ENCODE results near the gene PLEKHA1. TPM values are rescaled to one million over a fixed set of nuclear protein-coding genes. Genes with fewer than 3 reads are reported as not detected.

The PLEKHA1 gene
- total RNA-seq, 1 experiment from 2014 or later, result 31.0 TPM

DNA sequence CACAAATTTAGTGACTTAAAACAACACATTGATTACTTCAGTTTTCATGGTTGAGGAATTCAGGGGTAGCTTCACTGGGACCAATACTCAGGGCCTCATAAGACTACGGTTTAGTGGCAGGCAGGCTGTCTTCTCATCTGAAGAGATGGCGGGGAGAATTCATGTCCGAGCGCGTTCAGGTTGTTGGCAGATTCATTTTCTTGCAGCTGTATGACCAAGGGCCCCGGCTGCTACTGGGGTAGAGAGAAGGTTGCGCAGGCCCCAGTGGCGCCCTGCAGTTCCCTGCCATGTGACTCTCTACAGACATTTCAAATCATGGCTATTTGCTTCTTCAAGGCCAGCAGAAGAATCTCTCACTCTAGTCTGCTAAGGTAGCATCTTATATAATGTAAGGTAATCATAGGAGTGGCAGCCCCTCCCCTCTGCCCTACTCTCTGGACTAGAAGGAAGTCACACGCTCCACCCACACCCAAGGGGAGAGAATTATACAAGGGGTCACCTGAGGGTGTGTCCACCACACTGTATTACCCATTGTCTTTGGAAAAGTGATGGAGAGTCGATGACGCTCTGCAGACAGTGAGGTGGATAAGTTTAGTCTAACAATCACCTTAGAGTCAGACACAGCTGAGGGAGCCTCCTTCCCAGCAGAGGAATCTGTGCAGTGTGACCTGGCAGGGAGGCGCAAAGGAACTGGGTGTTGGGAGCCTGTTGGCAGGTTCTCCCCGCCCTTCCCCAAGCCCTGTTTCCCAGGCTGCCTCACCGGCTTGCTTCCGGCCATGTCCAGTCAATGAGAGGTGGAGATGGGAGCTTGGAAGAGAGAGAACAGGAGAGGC, 35.7 kb upstream of the PLEKHA1 start:
- intact Hi-C loops (cut with micrococcal nuclease; ENCODE audit: unreplicated experiment), result no loop called here
- Mint-ChIP-seq H3K9me3 (ENCODE audit: low read depth, unreplicated experiment) (no peaks in the 10 kb centered on the region), H3K4me3 (ENCODE audit: low read depth, unreplicated experiment) (no peak overlapping the region), H3K36me3 (ENCODE audit: insufficient read depth, unreplicated experiment) (no peaks in the 10 kb centered on the region), H3K27me3 (ENCODE audit: unreplicated experiment) (no peaks in the 10 kb centered on the region), H3K27ac (ENCODE audit: unreplicated experiment) (peak overlapping the region; percentile 39), H3K4me1 (ENCODE audit: low read depth, unreplicated experiment) (peaks cover 9% of the 10 kb centered on the region)
- CTCF ChIA-PET, result interaction anchor here (0.5 kb wide), 1 partner anchor 75 kb away, joined by 4 read pairs; no protein-coding TSS in a partner anchor
- peak; percentile 34 for DNase-seq
- TF ChIP-seq, protein P1, sequence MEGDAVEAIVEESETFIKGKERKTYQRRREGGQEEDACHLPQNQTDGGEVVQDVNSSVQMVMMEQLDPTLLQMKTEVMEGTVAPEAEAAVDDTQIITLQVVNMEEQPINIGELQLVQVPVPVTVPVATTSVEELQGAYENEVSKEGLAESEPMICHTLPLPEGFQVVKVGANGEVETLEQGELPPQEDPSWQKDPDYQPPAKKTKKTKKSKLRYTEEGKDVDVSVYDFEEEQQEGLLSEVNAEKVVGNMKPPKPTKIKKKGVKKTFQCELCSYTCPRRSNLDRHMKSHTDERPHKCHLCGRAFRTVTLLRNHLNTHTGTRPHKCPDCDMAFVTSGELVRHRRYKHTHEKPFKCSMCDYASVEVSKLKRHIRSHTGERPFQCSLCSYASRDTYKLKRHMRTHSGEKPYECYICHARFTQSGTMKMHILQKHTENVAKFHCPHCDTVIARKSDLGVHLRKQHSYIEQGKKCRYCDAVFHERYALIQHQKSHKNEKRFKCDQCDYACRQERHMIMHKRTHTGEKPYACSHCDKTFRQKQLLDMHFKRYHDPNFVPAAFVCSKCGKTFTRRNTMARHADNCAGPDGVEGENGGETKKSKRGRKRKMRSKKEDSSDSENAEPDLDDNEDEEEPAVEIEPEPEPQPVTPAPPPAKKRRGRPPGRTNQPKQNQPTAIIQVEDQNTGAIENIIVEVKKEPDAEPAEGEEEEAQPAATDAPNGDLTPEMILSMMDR (IDR thresholded peaks at IDR 0.05; ENCODE audit: unreplicated experiment), result no peak
- no TSS peak for BruUV-seq (replicated peaks)

- Mint-ChIP-seq H3K9me3 (ENCODE audit: low read depth, unreplicated experiment) (no peaks in the 10 kb centered on the region), H3K27ac (ENCODE audit: unreplicated experiment) (no peak overlapping the region), H3K36me3 (ENCODE audit: insufficient read depth, unreplicated experiment) (peaks cover 5% of the 10 kb centered on the region), H3K4me3 (ENCODE audit: low read depth, unreplicated experiment) (no peak overlapping the region), H3K27me3 (ENCODE audit: unreplicated experiment) (no peaks in the 10 kb centered on the region), H3K4me1 (ENCODE audit: low read depth, unreplicated experiment) (peaks cover 19% of the 10 kb centered on the region)
- intact Hi-C loops (cut with micrococcal nuclease; ENCODE audit: unreplicated experiment), result loop anchor here (5.0 kb wide), 1 partner anchor 36 kb away; no protein-coding TSS in a partner anchor
- DNase-seq, result no peak
- TF ChIP-seq, protein P1 (IDR thresholded peaks at IDR 0.05; ENCODE audit: unreplicated experiment), result no peak
- CTCF ChIA-PET, result interaction anchor here (0.6 kb wide), 1 partner anchor 362 kb away, joined by 3 read pairs; no protein-coding TSS in a partner anchor
- no TSS peak for BruUV-seq (replicated peaks)
Measured at GRCh38 chr10:122341141-122341810, 33.2 kb upstream of the PLEKHA1 start.

- H3K27ac Mint-ChIP-seq (ENCODE audit: unreplicated experiment), result no peak overlapping the region
- no TSS peak for BruUV-seq (replicated peaks)
- no peak overlapping the region for H3K4me3 Mint-ChIP-seq (ENCODE audit: low read depth, unreplicated experiment)
- CTCF ChIA-PET, result interaction anchor here (0.7 to 1.1 kb wide), 4 partner anchors 32 to 93 kb away, joined by 3 to 4 read pairs (median 4); partner anchors contain the start of gene PLEKHA1
- H3K9me3 Mint-ChIP-seq (ENCODE audit: low read depth, unreplicated experiment), result peaks cover 2% of the 10 kb centered on the region
- TF ChIP-seq, protein P1 (IDR thresholded peaks at IDR 0.05; ENCODE audit: unreplicated experiment), result peak; percentile 41
- peaks cover 19% of the 10 kb centered on the region for H3K4me1 Mint-ChIP-seq (ENCODE audit: low read depth, unreplicated experiment)
- H3K27me3 Mint-ChIP-seq (ENCODE audit: unreplicated experiment), result no peaks in the 10 kb centered on the region
- DNase-seq, result peak; percentile 51
- intact Hi-C loops (cut with micrococcal nuclease; ENCODE audit: unreplicated experiment), result loop anchor here (1.0 to 5.0 kb wide), 2 partner anchors 35 to 93 kb away; no protein-coding TSS in a partner anchor
- H3K36me3 Mint-ChIP-seq (ENCODE audit: insufficient read depth, unreplicated experiment), result peaks cover 5% of the 10 kb centered on the region
Measured at GRCh38 chr10:122342293-122343134, 32.0 kb upstream of the PLEKHA1 start.

Measured in Calu3 (cell line).